ENCODE measurements around the gene MAP3K15.

Gene MAP3K15, protein sequence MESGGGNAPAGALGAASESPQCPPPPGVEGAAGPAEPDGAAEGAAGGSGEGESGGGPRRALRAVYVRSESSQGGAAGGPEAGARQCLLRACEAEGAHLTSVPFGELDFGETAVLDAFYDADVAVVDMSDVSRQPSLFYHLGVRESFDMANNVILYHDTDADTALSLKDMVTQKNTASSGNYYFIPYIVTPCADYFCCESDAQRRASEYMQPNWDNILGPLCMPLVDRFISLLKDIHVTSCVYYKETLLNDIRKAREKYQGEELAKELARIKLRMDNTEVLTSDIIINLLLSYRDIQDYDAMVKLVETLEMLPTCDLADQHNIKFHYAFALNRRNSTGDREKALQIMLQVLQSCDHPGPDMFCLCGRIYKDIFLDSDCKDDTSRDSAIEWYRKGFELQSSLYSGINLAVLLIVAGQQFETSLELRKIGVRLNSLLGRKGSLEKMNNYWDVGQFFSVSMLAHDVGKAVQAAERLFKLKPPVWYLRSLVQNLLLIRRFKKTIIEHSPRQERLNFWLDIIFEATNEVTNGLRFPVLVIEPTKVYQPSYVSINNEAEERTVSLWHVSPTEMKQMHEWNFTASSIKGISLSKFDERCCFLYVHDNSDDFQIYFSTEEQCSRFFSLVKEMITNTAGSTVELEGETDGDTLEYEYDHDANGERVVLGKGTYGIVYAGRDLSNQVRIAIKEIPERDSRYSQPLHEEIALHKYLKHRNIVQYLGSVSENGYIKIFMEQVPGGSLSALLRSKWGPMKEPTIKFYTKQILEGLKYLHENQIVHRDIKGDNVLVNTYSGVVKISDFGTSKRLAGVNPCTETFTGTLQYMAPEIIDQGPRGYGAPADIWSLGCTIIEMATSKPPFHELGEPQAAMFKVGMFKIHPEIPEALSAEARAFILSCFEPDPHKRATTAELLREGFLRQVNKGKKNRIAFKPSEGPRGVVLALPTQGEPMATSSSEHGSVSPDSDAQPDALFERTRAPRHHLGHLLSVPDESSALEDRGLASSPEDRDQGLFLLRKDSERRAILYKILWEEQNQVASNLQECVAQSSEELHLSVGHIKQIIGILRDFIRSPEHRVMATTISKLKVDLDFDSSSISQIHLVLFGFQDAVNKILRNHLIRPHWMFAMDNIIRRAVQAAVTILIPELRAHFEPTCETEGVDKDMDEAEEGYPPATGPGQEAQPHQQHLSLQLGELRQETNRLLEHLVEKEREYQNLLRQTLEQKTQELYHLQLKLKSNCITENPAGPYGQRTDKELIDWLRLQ (N-terminal part only)

DNA sequence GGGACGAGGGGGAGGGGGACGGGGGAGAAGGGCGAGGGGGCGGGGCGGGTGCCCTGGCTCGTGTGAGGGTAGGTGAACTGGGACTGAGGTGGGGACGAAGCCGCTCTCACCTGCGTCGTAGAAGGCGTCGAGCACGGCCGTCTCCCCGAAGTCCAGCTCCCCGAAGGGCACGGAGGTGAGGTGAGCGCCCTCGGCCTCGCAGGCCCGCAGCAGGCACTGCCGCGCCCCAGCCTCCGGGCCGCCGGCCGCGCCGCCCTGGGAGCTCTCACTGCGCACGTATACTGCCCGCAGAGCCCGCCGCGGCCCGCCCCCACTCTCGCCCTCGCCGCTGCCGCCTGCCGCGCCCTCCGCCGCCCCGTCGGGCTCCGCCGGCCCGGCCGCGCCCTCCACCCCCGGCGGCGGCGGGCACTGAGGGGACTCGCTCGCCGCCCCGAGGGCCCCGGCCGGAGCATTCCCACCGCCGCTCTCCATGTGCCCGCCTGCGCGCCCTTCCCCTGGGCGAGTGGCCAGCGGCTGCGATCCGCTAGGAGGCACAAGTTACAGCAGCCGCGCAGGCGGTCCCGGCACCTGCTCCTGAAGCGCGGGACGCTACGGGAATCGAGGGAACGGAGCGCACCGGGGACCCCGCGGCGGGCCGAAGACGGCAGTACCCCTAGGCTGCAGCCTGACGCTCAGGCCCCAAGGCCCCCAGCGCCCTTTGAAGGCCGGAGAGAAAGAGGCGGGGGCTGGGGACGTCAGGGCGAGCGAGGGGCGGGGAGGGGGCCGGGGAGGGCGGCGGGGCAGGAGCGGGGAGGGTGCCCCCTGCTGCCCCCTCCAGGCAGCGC, at the start of gene MAP3K15:
Gene MAP3K15 (minus strand): TSS at position 718 of the 824 bp plus-strand sequence. CDS start 247 bp downstream, at position 471.
- no peak for DNase-seq

DNA sequence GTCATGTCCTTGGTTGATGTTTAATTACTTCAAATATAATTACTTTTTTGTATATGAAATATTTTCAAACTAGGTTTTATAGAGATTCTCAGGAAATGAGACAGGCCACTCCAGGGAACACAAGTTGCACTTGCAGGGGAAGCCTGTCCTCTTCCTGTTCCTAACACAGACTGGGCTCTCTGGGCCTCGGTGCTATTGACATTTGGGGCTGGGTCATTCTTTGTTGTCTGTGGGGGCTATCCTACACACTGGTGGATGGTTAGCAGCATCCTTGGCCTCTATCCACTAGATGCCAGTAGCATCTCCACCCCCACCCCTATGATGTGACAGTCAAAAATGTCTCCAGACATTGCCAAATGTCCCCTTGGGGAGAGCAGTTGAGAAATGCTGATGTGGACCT, 49.3 kb upstream of the MAP3K15 start:
- no peak for DNase-seq

DNA sequence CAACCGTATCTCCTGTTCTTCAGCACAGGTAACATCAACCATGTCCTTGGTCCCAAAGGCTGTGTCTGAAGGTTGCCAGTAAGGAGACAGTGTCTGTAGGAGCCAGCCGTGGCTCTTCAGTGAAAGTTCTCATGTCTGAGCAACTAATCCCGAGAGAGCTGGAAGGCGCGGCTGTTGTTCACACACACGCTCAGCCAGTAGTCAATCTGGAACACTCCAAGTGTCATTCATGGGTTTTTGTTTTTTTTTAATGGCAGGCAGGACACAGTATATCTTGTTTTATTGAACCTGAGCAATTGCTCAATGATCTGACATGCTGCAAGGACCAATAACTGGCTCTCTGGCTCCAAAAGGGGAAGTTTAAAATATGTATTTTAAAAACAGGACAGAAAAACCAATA, 48.4 kb upstream of the MAP3K15 start:
- no peak for DNase-seq

DNA sequence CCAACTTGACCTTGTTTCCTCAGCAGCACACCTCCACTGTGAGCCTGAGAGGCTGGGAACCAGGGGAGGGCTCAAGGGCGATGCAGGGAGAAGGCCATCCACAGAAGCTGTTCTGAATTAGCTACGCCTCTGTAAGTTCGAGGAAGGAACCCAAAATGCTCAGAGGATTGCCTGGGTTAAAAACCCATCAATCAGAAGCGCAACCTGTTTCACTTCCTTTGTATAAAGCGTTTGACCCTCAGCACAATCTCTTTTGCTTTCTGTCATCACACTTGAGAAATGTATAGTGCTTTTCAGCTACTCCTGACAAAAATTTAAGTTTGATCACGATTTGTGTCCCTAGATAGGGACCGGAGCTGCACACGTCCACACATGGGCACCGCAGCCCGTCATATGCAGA, 48.0 kb upstream of the MAP3K15 start:
- DNase-seq, result no peak

DNA sequence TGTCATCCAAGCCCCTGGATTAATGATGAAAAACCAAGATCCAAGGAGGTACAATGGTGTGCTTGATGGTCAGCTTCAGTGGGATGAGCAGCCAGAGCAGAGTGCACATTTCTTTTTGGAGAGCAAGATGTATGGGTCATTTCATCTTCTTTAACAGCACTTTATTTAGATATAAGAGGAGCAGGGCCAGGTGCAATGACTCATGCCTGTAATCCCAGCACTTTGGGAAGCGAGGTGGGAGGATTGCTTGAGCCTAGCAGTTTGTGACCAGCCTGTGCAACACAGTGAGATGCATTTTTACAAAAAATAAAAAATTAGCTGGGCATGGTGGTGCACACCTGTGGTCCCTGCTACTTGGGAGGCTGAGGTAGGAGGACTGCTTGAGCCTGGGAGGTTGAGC, 45.3 kb upstream of the MAP3K15 start:
- no peak for DNase-seq

DNA sequence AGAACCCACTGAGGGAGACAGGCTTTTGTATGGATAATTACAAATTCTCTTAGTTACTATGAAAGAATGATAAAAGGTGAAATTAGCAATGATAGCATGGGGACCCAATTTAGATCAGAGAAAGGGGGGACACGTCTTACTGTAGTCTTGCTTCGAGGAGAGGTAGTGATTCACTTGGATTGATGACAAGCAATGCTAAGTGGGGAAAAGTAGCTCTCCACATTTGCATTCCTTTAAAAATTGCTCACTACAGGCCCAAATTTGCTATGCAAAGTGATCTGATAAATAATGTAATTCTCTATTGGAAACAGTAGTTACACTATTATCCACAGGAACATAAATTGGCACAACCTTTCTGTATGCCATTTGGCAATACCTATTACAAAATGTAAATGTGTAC, 42.5 kb upstream of the MAP3K15 start:
- DNase-seq, result no peak

DNA sequence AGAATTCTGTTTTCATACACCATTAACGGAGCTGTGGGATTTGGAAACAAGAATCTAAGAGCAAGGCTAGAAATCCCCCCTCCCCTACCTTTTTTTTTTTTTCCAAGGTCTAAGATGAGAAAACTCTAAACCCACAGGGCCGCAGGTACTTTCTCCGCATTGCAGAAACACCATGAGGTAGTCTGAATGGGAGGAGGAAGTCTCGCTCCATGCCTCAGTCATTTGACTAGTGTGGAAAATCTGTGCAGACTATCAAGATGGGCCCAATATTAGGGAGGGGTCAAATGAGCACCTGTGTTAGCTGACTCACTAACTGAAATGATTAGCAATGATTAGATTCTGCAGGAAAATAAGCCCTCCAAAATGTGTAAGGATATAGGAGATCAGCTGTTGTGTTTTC, 40.9 kb upstream of the MAP3K15 start:
- no peak for DNase-seq

DNA sequence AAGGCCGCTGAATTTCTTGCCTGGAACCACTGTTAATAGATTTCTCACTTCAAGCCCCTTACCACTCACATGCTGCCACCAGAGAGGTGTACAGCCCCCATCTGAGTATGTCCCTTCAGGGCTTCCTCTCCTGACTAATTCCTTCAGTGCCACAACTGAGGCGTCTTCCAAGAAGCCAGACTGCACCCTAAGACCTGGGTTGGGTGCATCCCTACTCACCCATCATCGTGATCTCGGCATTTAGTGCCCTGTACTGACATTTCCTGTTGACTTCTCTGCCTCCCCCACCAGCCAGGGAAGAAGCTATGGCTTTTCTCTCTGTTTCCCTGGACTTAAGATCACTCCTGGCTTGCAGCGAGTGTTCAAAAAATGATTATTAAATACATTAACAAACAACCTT, 40.4 kb upstream of the MAP3K15 start:
- DNase-seq, result no peak

DNA sequence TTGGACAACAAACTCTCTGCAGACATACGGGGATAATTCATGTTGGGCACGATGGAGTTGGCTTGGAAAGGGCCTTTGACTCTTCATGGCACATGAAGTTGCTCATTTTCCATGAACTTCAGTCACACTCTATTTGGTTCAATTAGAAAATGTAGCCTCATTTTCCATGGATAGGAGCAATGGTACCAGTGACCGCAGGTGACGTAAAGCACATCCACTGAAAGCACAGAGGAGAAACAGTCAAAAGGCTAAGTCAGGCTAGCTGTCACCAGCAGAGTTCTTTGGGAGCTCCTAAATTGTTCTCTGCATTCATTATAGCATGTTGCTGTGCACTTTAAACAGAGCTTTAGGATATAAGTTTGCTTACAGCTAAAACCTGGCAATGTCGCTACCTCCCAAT, 39.9 kb upstream of the MAP3K15 start:
- no peak for DNase-seq

DNA sequence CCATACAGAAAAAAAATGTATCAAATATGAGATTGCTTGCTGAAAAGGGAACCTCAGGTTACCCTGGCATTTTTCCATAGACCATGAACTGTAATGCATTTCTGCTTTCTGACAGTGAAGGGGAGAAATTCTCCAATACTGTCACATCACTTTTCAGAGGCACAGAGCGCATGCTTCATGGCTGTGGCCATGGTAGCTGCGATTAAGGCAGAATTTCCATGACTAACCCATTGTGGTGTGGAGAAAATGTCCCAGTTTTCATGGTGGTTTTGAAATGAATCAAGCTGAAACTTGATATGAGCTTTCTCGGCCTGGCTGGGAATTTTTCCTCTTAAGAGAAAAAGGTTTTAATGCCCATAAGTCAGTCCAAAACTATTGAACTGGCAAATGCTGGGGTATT, 39.5 kb upstream of the MAP3K15 start:
- DNase-seq, result no peak

DNA sequence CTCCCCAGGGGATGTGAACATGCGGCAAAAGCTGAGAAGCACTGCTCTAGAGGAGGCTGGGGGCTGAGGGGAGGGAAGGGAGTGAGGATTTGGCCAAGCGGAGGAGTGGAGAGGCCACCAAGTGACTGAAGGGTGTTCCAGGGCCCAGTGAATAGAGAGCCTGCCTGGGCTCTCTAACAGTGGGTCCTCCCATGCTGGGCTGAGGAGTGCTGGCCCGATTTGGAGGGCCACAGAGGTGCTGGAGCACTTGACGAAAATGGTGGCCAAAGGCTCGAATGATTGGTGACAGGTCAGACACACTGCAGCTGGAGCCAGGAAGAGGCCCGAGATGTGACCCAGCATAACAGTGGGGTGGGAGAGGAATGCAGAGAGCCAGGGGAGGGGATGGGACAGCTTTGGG, 37.5 kb upstream of the MAP3K15 start:
- DNase-seq, result no peak

DNA sequence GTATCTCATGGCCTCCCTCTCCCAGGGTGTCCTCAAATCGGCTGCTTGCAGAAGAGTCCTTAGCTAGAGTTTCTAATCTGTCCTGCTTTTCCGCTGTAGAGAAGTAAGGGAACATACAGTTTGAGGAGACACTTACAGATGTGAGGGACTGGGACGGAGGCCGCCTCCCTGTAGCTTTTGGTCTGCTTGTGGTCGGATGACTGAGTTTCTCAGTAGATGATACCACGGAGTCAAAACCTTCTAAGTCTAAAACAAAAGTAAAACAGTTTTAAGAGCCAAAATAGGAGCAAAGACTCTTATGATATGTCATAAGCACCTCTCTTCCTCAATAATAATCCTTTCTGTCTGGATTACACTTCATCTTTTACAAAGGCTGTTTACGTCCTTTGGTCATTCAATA, 34.5 kb upstream of the MAP3K15 start:
- no peak for DNase-seq

DNA sequence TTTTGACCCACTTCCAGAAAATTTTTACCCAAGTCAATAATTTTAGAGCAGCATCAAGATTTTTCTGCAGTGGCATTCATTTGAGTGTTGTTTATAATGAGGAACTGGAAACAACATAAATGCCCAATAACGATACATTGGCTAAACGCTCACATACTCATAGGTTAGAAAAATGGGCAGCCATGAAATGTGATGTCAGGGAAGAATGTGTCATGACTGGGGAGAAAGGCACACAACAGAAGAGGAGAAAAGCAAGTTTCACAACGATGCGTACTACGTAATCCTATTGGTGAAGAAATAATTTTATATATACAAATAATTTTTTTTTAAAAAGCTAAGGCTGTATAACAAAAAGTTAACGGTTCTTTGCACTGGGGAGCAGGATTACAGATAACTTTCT, 33.6 kb upstream of the MAP3K15 start:
- DNase-seq, result no peak

DNA sequence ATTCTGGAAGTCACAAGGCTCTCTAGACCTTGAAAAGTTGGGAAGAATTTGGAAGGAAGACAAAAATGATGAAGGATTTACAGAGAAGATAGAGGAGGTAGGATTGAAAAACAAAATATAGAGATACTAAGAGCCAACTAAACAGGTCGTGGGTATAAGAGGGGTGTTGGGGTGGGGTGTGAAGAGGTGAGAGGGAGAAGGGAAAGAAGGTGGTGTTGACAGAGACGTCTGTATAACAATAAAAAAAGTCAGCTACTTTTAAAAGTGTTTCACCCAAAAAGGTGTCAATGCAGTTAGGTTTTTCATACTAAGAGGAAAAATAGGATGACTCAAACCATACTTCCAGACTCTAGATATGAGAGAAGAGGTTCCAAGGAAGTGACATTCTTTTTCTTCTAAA, 33.0 kb upstream of the MAP3K15 start:
- DNase-seq, result no peak

DNA sequence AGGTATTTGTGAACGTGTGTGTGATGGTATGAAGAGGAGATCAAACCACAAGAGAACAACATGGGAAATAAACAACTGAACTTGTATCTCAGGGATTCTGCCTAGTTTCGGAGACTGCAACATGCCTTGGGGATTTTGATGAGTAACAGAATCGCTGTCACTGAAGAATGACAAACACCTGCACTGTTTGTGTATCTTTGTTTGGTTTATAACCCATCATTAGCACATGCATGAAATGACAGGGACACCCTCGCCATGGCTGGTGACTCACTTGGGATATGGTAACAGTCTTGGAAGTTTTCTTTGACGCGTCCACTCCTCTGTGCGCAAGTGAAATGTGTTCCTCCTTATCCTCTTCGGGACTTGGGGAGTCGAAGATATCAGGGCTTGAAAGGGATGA, 30.3 kb upstream of the MAP3K15 start:
- DNase-seq, result no peak

DNA sequence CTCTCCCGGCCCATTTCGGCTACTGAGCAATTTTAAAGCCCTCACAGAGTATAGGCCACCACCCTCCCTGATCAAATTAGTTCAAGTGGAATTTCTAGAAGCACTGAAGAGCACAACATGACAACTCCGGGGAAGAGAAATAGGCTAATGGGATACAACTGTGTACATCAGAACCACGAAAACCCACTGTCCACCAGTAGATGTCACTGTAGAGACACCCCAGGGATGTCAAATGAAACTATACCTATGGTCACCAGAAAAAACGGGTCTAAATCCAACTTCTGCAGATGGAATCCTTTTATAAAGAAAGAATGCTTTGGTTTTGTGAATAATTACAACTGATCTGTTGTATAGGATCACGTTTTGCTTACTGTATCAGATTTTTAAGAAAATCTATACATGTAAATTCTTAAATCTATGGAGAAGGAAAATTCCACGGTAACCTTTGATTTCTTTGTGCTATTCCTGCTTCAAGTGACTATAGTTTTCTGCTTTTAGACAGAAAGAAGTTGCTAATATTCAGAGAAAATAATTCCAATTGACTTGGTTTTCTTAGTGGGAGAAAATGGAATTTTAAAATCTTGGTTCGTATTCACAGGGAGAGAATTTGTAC, 29.5 kb upstream of the MAP3K15 start:
- DNase-seq, result no peak

DNA sequence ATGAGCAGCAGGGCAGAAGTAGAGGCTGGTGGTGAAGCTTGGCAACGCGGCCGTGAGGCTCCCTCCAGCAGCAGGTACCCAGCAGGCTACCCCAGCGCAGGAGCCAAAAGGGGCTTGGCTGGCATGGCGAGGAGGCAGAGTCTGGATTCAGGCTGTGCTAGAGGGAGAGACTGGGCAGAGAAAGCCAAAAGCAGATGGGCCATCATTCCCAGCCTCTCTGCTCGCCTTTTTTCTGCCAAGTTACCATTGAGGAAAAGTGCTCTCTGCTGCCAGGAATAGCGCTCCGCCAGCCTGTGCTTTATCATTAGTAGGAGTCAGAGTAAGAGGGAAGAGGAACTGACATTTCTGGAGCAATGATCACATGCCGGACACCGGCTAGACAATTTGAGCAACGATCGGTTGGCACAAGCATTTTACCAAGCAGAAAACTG, 28.7 kb upstream of the MAP3K15 start:
- DNase-seq, result no peak

DNA sequence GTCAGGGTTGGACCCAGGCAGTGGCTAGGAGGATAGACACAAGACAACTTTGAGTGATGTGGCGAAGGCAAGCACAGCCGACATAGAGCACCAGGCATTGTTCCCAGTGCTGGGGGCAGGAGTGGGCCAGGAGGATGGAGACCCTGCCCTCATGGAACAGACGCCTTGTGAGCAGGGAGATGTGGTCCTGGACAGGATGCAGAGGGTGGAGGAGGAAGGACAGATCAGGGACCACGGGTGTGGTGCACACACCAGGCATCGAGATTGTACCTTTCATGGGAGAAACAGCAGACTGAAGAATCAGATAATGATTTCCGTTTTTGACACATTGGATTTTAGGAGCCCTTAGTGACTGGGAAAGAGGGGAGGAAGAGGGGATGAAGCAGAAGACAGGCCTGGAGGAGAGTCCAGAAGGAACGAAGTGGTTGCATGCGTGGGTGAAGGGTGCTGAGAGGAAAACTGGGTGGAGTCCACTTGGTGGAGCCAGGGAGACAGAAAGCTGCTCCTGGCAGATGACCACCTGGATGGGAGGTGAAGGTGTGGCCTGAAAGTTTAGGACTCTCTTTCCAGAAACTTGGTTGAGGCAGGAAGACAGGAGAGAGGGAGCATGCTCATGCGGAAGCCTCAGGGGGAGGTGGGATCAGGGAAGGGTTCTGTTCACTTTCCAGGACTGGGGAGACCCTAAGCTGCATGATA, 27.9 kb upstream of the MAP3K15 start:
- no peak for DNase-seq

DNA sequence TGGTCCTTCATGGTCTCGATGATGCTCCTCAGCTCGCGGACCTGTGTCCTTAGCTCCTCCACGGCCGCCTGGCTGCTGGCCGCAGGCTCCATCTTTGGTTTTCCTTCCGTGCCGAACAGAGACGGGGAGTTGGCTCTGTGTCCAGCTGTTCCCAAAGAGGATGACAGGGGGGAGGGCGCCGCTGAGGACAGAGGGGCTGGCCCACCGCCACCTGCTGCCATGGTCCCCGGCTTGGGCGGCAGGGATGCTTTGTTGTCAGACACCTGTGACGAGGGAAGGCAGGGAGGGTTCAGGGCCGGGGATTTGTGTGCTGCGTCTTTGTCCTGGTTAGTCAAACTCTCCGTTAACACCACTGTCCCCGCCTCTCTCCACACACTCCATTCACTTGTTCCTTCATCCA, 26.6 kb upstream of the MAP3K15 start:
- DNase-seq, result no peak

DNA sequence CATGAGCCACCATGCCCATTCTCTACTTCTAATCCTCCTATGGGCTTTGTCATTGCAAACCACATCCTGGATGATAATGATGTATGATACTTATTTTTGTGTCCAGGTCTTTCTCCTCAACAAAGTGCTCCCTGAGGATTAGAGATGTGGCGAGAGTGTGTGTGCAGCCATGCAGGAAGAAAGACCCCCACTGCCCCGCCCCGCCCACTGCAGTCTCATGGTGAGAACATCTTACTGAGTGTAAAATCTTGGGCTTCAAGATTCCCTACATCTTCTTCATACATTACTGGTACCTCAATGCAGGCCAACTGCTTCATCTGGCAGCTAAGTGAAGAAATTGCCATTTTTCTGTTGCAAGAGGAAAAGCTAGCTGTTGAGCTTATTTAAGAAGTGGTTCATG, 25.9 kb upstream of the MAP3K15 start:
- no peak for DNase-seq

DNA sequence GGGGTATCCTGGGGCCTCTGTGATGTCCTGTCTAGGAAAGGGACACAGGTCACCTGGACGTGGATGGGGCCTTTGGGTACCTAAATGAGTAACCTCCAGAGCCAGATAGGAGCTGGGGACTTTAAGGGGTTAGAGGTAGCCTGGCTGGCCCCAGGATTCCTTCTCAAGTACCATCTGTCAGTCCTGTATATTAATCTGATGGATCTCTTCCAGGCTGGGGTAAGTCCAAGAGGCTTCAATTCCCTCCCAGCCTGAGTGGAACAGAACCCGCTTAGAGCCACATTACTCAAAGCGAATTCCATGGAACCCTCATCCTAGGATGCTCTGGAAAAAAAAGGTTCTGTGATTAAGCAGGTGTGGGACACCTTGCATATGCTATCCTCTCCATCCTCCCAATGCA, 24.8 kb upstream of the MAP3K15 start:
- no peak for DNase-seq

Measured in COR-L47 (cell line).